GM23338 (cell line): ENCODE results near the gene IQGAP2. TPM values are rescaled to one million over a fixed set of nuclear protein-coding genes. Genes with fewer than 3 reads are reported as not detected.
A peak's percentile ranks its signal among the peaks of the same experiment; 100 is the strongest.

Experiments
- ATAC-seq: fragments of 200-7000 bp; cut with Tn5 transposase; 3 replicates; pipeline ENCODE4 v1.9.1; 2020
- DNase-seq: peaks from one replicate; pipeline ENCODE4 v3.0.0-alpha.2; 2015; ENCODE audit warnings: low spot score
- H2AFZ ChIP-seq: fragments of 200-600 bp; sonication (generic); 2 replicates; pipeline ENCODE4 v1.8.0; 2016; ENCODE audit warnings: antibody characterized with exemption, mild to moderate bottlenecking, moderate library complexity
- H3F3A ChIP-seq: fragments of 200-600 bp; sonication (generic); replicated peaks from 2 replicates; pipeline ENCODE4 v1.8.0; 2017; ENCODE audit warnings: antibody characterized with exemption, mixed run types, low read depth
- H3K27ac ChIP-seq: fragments of 200-600 bp; sonication (generic); 2 replicates; pipeline ENCODE4 v1.6.1; 2016; ENCODE audit warnings: low read depth
- H3K27me3 ChIP-seq: fragments of 200-600 bp; sonication (generic); 2 replicates; pipeline ENCODE4 v1.8.0; 2016; ENCODE audit warnings: mild to moderate bottlenecking, mixed run types, moderate library complexity; ENCODE audit not compliant: insufficient read depth
- H3K36me3 ChIP-seq: fragments of 200-600 bp; sonication (generic); 2 replicates; pipeline ENCODE4 v1.8.0; 2016; ENCODE audit warnings: mild to moderate bottlenecking; ENCODE audit not compliant: insufficient read depth
- H3K4me1 ChIP-seq: fragments of 200-600 bp; sonication (generic); 2 replicates; pipeline ENCODE4 v1.8.0; 2016; ENCODE audit warnings: mild to moderate bottlenecking, moderate library complexity; ENCODE audit not compliant: insufficient read depth
- H3K4me2 ChIP-seq: fragments of 200-600 bp; sonication (generic); 2 replicates; pipeline ENCODE4 v1.7.1; 2017; ENCODE audit warnings: mixed run types
- H3K4me3 ChIP-seq: fragments of 200-600 bp; sonication (generic); 2 replicates; pipeline ENCODE4 v1.6.1; 2016; ENCODE audit warnings: mixed run types
- H3K79me2 ChIP-seq: fragments of 200-600 bp; sonication (generic); replicated peaks from 2 replicates; pipeline ENCODE4 v1.8.0; 2017; ENCODE audit warnings: mild to moderate bottlenecking; ENCODE audit not compliant: insufficient read depth
- H3K9me2 ChIP-seq: fragments of 200-600 bp; sonication (generic); 2 replicates; pipeline ENCODE4 v1.8.0; 2017; ENCODE audit not compliant: insufficient read depth
- H4K20me1 ChIP-seq: fragments of 200-600 bp; sonication (generic); replicated peaks from 2 replicates; pipeline ENCODE4 v1.8.0; 2017; ENCODE audit warnings: mild to moderate bottlenecking; ENCODE audit not compliant: insufficient read depth
- H3K27ac Mint-ChIP-seq: 2 replicates; pipeline ENCODE4 v1.8.0; 2020; ENCODE audit warnings: inconsistent platforms, mild to moderate bottlenecking, moderate library complexity, mixed read lengths
- H3K27me3 Mint-ChIP-seq: 3 replicates; pipeline ENCODE4 v1.8.0; 2022; ENCODE audit warnings: low read depth, mild to moderate bottlenecking, moderate library complexity, mixed read lengths, inconsistent platforms; ENCODE audit not compliant: insufficient read depth, poor library complexity
- H3K36me3 Mint-ChIP-seq: 3 replicates; pipeline ENCODE4 v1.8.0; 2021; ENCODE audit warnings: low read depth, mild to moderate bottlenecking, inconsistent platforms, moderate library complexity, mixed read lengths
- H3K4me1 Mint-ChIP-seq: 3 replicates; pipeline ENCODE4 v1.8.0; 2020; ENCODE audit warnings: mild to moderate bottlenecking, inconsistent platforms, mixed read lengths
- H3K4me3 Mint-ChIP-seq: 3 replicates; pipeline ENCODE4 v1.8.0; 2021; ENCODE audit warnings: moderate library complexity, mild to moderate bottlenecking, inconsistent platforms, mixed read lengths
- H3K9me3 Mint-ChIP-seq: 3 replicates; pipeline ENCODE4 v1.8.0; 2020; ENCODE audit warnings: moderate library complexity, mild to moderate bottlenecking, inconsistent platforms, mixed read lengths
- CREB1 ChIP-seq: fragments of 250-450 bp; sonication (Bioruptor Pico); IDR thresholded peaks from 2 replicates; pipeline ENCODE4 v1.5.0; 2020; ENCODE audit warnings: low read depth, mild to moderate bottlenecking, moderate library complexity
- CTCF ChIP-seq, 2 experiments: fragments of 200-600 bp in 1 of 2; sonication (generic) in 1 of 2; conservative IDR thresholded peaks; 2 replicates each; pipeline versions ENCODE4 v1.5.1 to v1.6.1; 2016 to 2017; ENCODE audit warnings: antibody characterized with exemption in 2 of 2, low read depth in 2 of 2, mild to moderate bottlenecking in 2 of 2, moderate library complexity in 1 of 2
- EZH2 ChIP-seq: fragments of 200-600 bp; sonication (generic); IDR thresholded peaks from one replicate; pipeline ENCODE4 v1.8.0; 2017; ENCODE audit warnings: antibody characterized with exemption, mild to moderate bottlenecking, low read depth; ENCODE audit not compliant: unreplicated experiment
- JUNB ChIP-seq: IDR thresholded peaks from one replicate; pipeline ENCODE4 v1.6.1; 2016; ENCODE audit warnings: antibody characterized with exemption; ENCODE audit not compliant: unreplicated experiment
- NANOG ChIP-seq: IDR thresholded peaks from 2 replicates; pipeline ENCODE4 v1.6.1; 2016; ENCODE audit warnings: antibody characterized with exemption, borderline replicate concordance
- POLR2AphosphoS5 ChIP-seq: IDR thresholded peaks from 2 replicates; pipeline ENCODE4 v1.6.1; 2016; ENCODE audit warnings: antibody characterized with exemption, low read depth
- REST ChIP-seq: IDR thresholded peaks from one replicate; pipeline ENCODE4 v1.6.1; 2018; ENCODE audit warnings: antibody characterized with exemption; ENCODE audit not compliant: unreplicated experiment
- ZNF331 ChIP-seq: fragments of 250-450 bp; sonication (Bioruptor Pico); IDR thresholded peaks from 2 replicates; pipeline ENCODE4 v1.5.0; 2020; ENCODE audit warnings: low read depth, mild to moderate bottlenecking, moderate library complexity
- polyA plus RNA-seq: library from polyadenylated mRNA; unstranded; fragments of >200 nt; fragmentation: Nextera tagmentation; extraction: Ambion mirVana; gene quantifications from 2 replicates; pipeline ENCODE4 v1.2.1, GENCODE V29; 2016
- total RNA-seq: library from RNA; depleted of rRNA; stranded (reverse); fragments of >200 nt; shearing (Covaris generic); gene quantifications from 2 replicates; pipeline ENCODE4 v1.2.3, GENCODE V29; 2014

IQGAP2 gene
- total and polyA plus RNA-seq, 2 experiments from 2014 or later, result 60.0 to 86.5 TPM

- Mint-ChIP-seq H3K36me3 (peaks cover 3% of the 10 kb centered on the region; the same call in 1 of the 3 replicates), H3K4me1 (peaks cover 68% of the 10 kb centered on the region), H3K27ac (no peak overlapping the region; the same call in 1 of the 2 replicates), H3K4me3 (no peak overlapping the region), H3K27me3 (peaks cover 9% of the 10 kb centered on the region), H3K9me3 (peaks cover 2% of the 10 kb centered on the region; the same call in 2 of the 3 replicates)
- Histone ChIP-seq H3K4me3 (peak overlapping the region; percentile 8; the same call in 1 of the 2 replicates), H3K9me2 (no peaks in the 10 kb centered on the region), H3K79me2 (peaks cover 8% of the 10 kb centered on the region; the same call in 1 of the 2 replicates), H3K27ac (peak overlapping the region; percentile 90), H3K27me3 (no peaks in the 10 kb centered on the region), H4K20me1 (no peaks in the 10 kb centered on the region), H3K36me3 (no peaks in the 10 kb centered on the region), H3K4me2 (peak overlapping the region; percentile 21), H3K4me1 (peaks cover 77% of the 10 kb centered on the region), H3F3A (0 out of 2 replicates have a peak, but pooled peaks cover 3% of the 10 kb centered on the region), H2AFZ (no peak overlapping the region)
- ATAC-seq (peak; percentile 44), DNase-seq (peak; percentile 53)
- TF ChIP-seq CTCF (conservative IDR thresholded peaks at IDR 0.05; ENCODE audit: low read depth in 2 of 2) (no peak), CREB1 (no peak), ZNF331 (CRISPR knock-in tag) (no peak), POLR2AphosphoS5 (no peak), JUNB (peak; percentile 23), EZH2 (no peak), REST (no peak), NANOG (no peak)
Measured at GRCh38 chr5:76497986-76498717, 95.1 kb downstream of the IQGAP2 start.
